ENCODE data around the gene EML6. TPM values are rescaled to one million over a fixed set of nuclear protein-coding genes. Genes with fewer than 3 reads are reported as not detected.

EML6 gene
- total RNA-seq, 4 donors from 2014 or later, result 2.7 to 42.5 (median 11.9) TPM

GRCh38 chr2:54889053-54889452 is 165.6 kb downstream of the EML6 start:
- in situ Hi-C loops (cut with MboI; ENCODE audit: low sequenced_read_pairs in 4 of 4) (loop anchor here in 2 of 4 donors (10.0 to 25.0 kb wide), 2 partner anchors 146 to 273 kb away; no protein-coding TSS in a partner anchor), intact Hi-C loops (cut with DNase I; ENCODE audit: low total_unique reads) (no loop called here)
- no peak for TF ChIP-seq CTCF (IDR thresholded peaks at IDR 0.05 in 4 of 5, conservative IDR thresholded peaks at IDR 0.05 in 1 of 5)
- TF ChIP-seq POLR2A (IDR thresholded peaks at IDR 0.05), result no peak
- Histone ChIP-seq H3K27me3 (no peaks in the 10 kb centered on the region), H3K4me3 (no peak overlapping the region), H3K9me3 (no peaks in the 10 kb centered on the region), H3K27ac (no peak overlapping the region), H3K36me3 (no peaks in the 10 kb centered on the region), H3K4me1 (no peaks in the 10 kb centered on the region)
- DNase-seq, result no peak
- ATAC-seq, result no peak

GRCh38 chr2:54891909-54892308 is 168.4 kb downstream of the EML6 start:
- ATAC-seq (no peak), DNase-seq (no peak)
- no peak overlapping the region for H3K4me3 ChIP-seq
- H3K4me1 ChIP-seq, result no peaks in the 10 kb centered on the region
- TF ChIP-seq CTCF (IDR thresholded peaks at IDR 0.05 in 4 of 5, conservative IDR thresholded peaks at IDR 0.05 in 1 of 5) (no peak), POLR2A (IDR thresholded peaks at IDR 0.05) (no peak)
- H3K27ac ChIP-seq, result no peak overlapping the region
- no peaks in the 10 kb centered on the region for H3K27me3 ChIP-seq
- no peaks in the 10 kb centered on the region for H3K9me3 ChIP-seq
- intact Hi-C loops (cut with DNase I; ENCODE audit: low total_unique reads) (no loop called here), in situ Hi-C loops (cut with MboI; ENCODE audit: low sequenced_read_pairs in 4 of 4) (loop anchor here in 2 of 4 donors (5.0 to 25.0 kb wide), 2 partner anchors 125 to 270 kb away; no protein-coding TSS in a partner anchor)
- no peaks in the 10 kb centered on the region for H3K36me3 ChIP-seq

- H3K4me3 ChIP-seq, result no peak overlapping the region
- H3K27ac ChIP-seq, result no peak overlapping the region
- H3K36me3 ChIP-seq, result no peaks in the 10 kb centered on the region
- DNase-seq (no peak), ATAC-seq (no peak)
- TF ChIP-seq POLR2A (IDR thresholded peaks at IDR 0.05) (no peak), CTCF (IDR thresholded peaks at IDR 0.05 in 4 of 5, conservative IDR thresholded peaks at IDR 0.05 in 1 of 5) (no peak)
- no peaks in the 10 kb centered on the region for H3K27me3 ChIP-seq
- no peaks in the 10 kb centered on the region for H3K9me3 ChIP-seq
- H3K4me1 ChIP-seq, result no peaks in the 10 kb centered on the region
- intact Hi-C loops (cut with DNase I; ENCODE audit: low total_unique reads) (no loop called here), in situ Hi-C loops (cut with MboI; ENCODE audit: low sequenced_read_pairs in 4 of 4) (loop anchor here in 2 of 4 donors (5.0 to 25.0 kb wide), 2 partner anchors 123 to 268 kb away; no protein-coding TSS in a partner anchor)
Observed at GRCh38 chr2:54894467-54894866, 171.0 kb downstream of the EML6 start.

GRCh38 chr2:54895730-54896129 is 172.3 kb downstream of the EML6 start:
- in situ Hi-C loops (cut with MboI; ENCODE audit: low sequenced_read_pairs in 4 of 4), result loop anchor here in 1 of 4 donors (25.0 kb wide), 1 partner anchor 267 kb away; no protein-coding TSS in a partner anchor
- Histone ChIP-seq H3K27me3 (no peaks in the 10 kb centered on the region), H3K9me3 (no peaks in the 10 kb centered on the region), H3K4me1 (peaks cover 0 to 3% of the 10 kb centered on the region in 2 donors), H3K36me3 (no peaks in the 10 kb centered on the region), H3K4me3 (no peak overlapping the region), H3K27ac (no peak overlapping the region)
- intact Hi-C loops (cut with DNase I; ENCODE audit: low total_unique reads), result no loop called here
- no peak for TF ChIP-seq CTCF (IDR thresholded peaks at IDR 0.05 in 4 of 5, conservative IDR thresholded peaks at IDR 0.05 in 1 of 5)
- TF ChIP-seq POLR2A (IDR thresholded peaks at IDR 0.05), result no peak
- no peak for DNase-seq
- no peak for ATAC-seq

All from gastrocnemius medialis (tissue), 4 donors.